ENCODE results near the gene VSTM2B.

Gene VSTM2B

DNA sequence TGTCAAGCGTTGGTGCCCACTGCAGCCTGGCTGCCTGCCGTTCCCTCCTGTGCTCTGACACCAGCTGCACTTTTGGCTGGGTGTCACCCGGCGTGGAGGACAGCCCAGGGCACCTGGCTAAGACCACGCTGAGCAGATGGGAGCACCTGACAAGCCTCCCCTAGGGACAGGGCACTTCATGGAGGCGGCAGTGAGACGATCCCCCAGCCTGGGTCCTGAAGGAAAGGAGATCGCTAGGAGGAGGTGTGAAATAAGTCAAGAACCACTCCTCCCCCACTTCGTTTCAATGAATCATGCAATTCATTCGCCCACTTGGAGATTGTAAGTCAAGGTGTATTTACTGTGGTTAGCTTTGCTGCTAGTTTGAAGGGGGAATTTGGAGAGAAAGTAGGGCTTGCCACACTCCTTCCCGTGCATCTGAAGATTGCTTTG, 38.8 kb downstream of the VSTM2B start:
- TF ChIP-seq, protein P1, sequence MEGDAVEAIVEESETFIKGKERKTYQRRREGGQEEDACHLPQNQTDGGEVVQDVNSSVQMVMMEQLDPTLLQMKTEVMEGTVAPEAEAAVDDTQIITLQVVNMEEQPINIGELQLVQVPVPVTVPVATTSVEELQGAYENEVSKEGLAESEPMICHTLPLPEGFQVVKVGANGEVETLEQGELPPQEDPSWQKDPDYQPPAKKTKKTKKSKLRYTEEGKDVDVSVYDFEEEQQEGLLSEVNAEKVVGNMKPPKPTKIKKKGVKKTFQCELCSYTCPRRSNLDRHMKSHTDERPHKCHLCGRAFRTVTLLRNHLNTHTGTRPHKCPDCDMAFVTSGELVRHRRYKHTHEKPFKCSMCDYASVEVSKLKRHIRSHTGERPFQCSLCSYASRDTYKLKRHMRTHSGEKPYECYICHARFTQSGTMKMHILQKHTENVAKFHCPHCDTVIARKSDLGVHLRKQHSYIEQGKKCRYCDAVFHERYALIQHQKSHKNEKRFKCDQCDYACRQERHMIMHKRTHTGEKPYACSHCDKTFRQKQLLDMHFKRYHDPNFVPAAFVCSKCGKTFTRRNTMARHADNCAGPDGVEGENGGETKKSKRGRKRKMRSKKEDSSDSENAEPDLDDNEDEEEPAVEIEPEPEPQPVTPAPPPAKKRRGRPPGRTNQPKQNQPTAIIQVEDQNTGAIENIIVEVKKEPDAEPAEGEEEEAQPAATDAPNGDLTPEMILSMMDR (IDR thresholded peaks at IDR 0.05; ENCODE audit: insufficient read depth, missing control alignments): no peak
- DNase-seq (ENCODE audit: insufficient read length, low spot score): no peak
- FAIRE-seq: no peak

DNA sequence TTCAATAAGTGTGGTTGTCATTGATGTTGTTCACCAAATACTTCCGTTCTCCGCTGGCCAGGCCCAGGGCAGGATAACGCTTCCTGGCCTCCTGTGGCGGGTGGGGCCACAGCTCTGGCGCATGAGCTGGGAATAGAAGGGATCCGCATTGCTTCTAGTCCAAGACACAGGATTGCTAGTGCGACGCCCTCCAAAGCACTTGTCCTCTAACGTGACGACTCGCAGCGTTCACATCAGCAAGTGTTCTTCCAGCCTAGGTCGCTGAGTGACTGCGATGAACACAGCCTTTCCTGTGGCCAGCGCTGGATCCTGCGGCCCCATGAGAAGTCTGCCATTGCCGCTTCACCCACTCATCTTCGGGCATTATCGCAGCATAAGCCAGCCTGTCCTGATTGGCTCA, 39.4 kb downstream of the VSTM2B start:
- TF ChIP-seq, protein P1 (IDR thresholded peaks at IDR 0.05; ENCODE audit: insufficient read depth, missing control alignments): no peak
- DNase-seq (ENCODE audit: insufficient read length, low spot score) (no peak), FAIRE-seq (no peak)

DNA sequence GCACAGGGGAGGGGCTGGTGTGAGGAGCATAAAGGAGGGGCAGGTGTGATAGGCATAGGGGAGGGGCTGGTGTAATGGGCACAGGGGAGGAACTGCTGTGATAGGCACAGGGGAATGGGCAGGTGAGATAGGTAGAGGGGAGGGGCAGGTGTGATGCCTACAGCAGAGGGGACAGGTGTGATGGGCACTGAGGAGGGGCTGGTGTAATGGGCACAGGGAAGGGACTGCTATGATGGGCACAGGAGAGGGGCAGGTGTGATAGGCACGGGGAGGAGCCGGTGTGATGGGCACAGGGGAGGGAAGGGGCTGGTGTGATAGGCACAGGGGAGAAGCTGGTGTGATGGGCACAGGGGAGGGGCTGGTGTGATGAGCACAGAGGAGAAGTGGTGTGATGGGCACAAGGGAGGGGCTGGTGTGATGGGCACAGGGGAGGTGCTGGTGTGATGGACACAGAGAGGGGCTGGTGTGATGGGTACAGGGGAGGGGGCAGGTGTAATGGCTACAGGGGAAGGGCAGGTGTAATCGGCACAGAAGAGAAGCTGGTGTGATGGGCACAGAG, 40.8 kb downstream of the VSTM2B start:
- FAIRE-seq: no peak
- TF ChIP-seq, protein P1 (IDR thresholded peaks at IDR 0.05; ENCODE audit: insufficient read depth, missing control alignments): no peak
- no peak for DNase-seq (ENCODE audit: insufficient read length, low spot score)

DNA sequence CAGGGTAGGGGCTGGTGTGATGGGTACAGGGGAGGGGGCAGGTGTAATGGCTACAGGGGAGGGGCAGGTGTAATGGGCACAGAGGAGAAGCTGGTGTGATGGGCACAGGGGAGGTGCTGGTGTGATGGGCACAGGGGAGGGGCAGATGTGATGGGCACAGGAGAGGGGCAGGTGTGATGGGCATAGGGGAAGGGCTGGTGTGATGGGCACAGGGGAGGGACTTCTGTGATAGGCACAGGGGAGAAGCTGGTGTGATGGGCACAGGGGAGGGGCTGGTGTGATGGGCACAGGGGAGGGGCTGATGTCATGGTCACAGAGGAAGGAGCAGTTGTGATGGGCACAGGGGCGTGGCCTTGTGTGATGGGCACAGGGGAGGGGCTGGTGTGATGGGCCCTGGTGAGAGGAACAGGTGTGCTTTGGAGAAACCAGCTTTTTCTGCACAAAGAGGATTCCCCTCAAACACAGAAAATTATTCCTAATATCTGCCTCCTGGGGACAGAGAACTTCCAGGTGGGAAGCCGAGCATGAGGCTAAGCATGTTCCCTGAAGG, 41.6 kb downstream of the VSTM2B start:
- TF ChIP-seq, protein P1 (IDR thresholded peaks at IDR 0.05; ENCODE audit: insufficient read depth, missing control alignments): no peak
- FAIRE-seq (no peak), DNase-seq (ENCODE audit: insufficient read length, low spot score) (no peak)

DNA sequence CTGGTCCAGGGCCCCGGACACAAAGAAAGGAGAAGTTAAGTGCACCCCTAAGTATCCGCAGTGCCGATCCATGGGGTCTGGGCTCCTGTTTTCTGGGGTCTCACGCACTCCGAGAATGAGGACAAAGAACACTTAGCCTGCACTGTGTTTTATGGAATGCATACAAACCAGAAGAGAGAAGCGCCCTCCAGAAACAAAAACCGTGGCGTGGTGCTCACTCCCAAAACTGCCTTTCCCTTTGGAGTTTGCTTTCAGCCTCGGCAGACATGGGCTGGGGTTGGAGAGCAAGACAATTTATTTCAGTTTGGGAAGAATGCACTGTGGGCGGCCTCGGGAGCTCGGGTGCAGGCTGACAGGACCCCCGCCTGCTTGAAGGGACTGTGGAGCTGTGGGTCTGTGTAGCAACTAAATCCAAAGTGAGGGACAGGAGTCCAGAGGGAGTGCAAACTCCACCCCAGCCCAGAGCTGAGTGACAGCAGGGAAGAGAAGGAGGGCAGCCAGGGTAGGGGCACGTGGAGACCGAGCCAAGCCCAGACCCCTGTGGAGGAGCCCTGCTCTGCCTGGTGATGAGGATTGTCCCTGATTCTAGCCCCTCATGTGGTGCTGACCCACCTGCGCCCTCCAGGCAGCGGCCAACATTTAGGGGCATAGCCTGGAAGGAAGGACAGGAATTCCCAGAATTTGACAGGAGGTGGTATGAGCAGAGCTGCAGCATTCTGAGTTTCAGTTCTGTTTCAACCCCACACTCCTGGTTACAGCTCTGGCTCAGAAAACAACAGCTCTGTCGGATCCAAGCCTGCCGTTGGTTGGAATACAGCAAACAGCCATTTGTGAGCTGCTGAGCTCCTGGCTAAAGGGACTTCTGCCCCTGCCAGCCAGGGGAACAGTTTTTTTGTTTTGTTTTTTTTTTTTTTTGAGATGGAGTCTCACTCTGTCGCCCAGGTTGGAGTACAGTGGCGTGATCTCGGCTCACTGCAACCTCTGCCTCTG, 42.5 kb downstream of the VSTM2B start:
- DNase-seq (ENCODE audit: insufficient read length, low spot score) (no peak), FAIRE-seq (no peak)
- TF ChIP-seq, protein P1 (IDR thresholded peaks at IDR 0.05; ENCODE audit: insufficient read depth, missing control alignments): no peak

DNA sequence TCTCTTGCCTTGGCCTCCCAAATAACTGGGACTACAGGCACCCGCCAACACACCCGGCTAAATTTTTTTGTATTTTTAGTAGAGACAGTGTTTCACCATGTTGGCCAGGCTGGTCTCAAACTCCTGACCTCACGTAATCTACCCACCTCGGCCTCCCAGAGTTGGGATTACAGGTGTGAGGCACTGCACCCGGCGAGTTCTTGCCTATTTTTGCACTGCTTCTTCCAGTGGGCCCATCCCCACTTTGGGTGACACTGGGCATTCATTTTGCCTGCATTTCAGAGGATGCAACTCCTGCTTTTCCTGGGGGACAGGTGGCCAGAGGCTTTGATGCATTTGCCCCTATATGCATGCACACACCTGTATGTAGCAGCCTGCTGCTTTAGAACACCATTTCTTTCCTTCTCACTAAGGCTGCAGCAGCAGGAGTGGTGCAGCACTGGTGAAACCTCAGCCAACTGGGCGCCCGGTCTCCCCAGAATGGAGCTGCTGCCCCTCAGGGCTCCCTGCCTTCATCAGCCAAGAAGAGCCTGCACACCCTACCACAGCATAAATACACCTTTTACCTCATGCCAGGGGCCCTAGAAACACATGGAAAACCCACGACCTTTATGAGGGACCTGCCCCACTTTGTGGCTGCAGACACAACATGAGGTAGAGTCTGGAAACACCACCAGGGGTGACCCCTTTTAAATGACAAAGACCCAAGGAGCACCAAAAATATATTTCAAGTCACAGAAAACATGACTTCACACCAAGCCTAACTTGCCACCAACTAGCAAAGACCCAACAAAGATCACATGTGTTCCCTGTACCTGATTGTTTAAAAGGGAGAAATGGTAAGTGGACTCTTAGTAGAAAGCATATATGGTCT, 43.5 kb downstream of the VSTM2B start:
- FAIRE-seq (no peak), DNase-seq (ENCODE audit: insufficient read length, low spot score) (no peak)
- TF ChIP-seq, protein P1 (IDR thresholded peaks at IDR 0.05; ENCODE audit: insufficient read depth, missing control alignments): no peak
